Measurements from ENCODE around the gene CNGA1.

- TF ChIP-seq CTCF (IDR thresholded peaks at IDR 0.05): no peak
- no peak for TF ChIP-seq POLR2A (IDR thresholded peaks at IDR 0.05)
Observed at GRCh38 chr4:48043504-48043903, 27.0 kb upstream of the CNGA1 start.

Data from prostate gland (tissue), 2 donors.